GM18868 (cell line): Measurements from ENCODE around the gene MMS22L.
"Not testable (repeated sequence)": the region's sequence is repeated elsewhere in the genome, so short reads cannot be mapped to it uniquely, and the experiment has no call there.

ENCODE experiments used
- ATAC-seq: cut with Tn5 transposase; IDR thresholded peaks from one replicate; pipeline ENCODE4 v1.9.1; 2021; ENCODE audit warnings: mild to moderate bottlenecking, moderate library complexity; ENCODE audit not compliant: unreplicated experiment

Gene MMS22L

GRCh38 chr6:97231911-97232310 is 51.1 kb downstream of the MMS22L start:
- no peak for ATAC-seq

GRCh38 chr6:97222903-97223302 is 60.1 kb downstream of the MMS22L start:
- ATAC-seq: no peak

GRCh38 chr6:97218912-97219311 is 64.1 kb downstream of the MMS22L start:
- ATAC-seq: no peak

DNA sequence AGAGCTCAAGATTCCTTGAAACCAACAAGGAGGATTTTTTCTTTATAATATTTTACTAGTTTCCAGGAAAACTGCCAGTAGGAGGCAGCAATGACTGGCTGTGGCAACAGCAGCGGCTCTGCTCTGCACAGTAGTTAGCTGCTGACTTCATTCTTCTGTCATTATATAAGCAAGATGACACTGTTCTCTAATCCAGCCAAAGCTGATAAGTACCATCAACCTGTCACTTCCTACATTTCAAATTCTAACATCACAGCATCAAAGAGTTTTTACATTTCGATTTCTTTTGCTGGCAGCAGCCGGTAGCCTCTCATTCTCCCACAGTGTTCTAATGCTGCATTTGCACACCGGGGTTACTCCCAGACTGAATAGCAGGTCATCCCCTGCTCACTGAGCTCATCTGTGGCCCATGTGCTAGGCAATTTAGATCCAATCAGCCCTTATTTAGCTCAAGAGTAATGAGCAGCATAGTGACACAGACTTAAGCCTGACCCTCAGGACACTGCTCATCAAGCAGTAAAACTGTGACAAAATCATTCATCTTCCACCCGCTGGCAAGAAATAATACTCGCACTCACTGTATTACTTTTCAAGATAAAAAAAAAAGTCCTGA is 67.8 kb downstream of the MMS22L start:
- ATAC-seq: no peak

DNA sequence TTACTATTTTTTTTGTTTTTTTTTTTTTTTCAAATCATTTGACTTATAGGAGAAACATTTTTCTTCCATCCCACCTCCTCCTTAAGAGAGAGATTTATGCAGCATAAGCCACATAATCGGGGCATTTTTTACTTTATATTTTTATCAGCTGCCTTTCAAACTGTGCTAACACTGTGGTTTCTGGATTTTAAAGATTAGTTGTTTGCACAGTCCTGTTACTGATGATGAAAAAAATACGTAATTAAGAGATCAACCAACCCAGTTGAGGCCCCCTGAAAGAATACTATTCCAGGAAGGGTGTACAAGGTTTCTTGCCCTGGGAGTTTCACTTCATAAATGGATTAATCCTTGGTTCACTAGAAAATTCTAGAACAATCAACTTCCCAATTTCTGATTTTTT is 68.3 kb downstream of the MMS22L start:
- ATAC-seq: no peak

GRCh38 chr6:97207383-97207782 is 75.6 kb downstream of the MMS22L start:
- no peak for ATAC-seq

- no peak for ATAC-seq
These were observed 77.0 kb downstream of the MMS22L start for GRCh38 chr6:97205966-97206365.

- ATAC-seq: no peak
These were observed 79.7 kb downstream of the MMS22L start for GRCh38 chr6:97203343-97203742.

- no peak for ATAC-seq
These were observed 84.9 kb downstream of the MMS22L start for GRCh38 chr6:97198046-97198565.

- no peak for ATAC-seq
These were observed 87.9 kb downstream of the MMS22L start for GRCh38 chr6:97195117-97195516.

GRCh38 chr6:97189767-97190166 is 93.2 kb downstream of the MMS22L start:
- ATAC-seq: no peak

- ATAC-seq: no peak
These were observed 95.1 kb downstream of the MMS22L start for GRCh38 chr6:97187951-97188350.

DNA sequence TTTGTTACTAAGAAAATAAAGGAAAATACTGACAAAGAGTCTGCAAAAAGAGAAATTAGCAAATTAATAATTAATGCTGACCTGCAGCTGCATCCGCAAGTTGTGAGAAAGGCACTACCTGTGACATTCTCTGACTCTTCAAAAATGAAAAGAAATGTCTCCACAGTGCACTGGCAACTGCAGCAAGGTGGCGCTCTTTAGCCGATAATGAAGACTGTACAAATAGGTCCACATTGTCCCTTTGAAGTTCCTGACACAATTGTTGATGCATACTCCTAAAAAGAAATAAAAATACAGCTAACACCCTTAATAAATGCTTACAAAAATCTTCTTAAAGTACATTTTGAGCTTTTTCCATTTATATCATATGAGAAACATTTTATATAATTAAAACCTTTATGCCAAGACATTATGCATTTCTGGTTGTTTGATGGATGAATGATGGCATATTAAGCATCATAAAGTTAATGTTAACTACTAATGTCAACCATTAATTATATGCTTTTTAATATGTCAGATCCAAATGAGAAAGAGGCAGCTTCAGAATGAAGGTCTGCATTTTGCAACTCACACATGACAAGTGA is 96.5 kb downstream of the MMS22L start:
- ATAC-seq: peak; percentile 93

GRCh38 chr6:97177905-97178304 is 105.1 kb downstream of the MMS22L start:
- ATAC-seq: no peak

GRCh38 chr6:97176468-97176867 is 106.5 kb downstream of the MMS22L start:
- no peak for ATAC-seq

DNA sequence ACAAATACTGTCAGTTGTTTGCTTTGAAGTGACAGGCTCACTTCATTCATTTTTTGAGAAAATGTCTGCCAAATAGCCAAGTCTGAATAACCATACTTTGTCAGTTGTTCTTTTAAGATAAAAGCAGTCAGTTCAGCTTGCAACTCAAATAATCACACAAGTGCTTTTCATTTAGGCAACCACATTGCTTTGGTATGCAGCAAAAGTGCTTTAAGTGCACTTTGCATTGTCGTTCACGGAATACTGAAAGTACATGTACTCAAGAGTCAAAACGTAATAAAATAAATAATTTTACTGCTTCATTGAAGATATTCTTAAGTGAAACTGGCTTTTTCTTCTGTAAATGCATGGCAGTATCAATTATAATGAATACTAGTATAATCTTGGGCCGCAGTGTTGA is 107.2 kb downstream of the MMS22L start:
- no peak for ATAC-seq

GRCh38 chr6:97174471-97174870 is 108.5 kb downstream of the MMS22L start:
- ATAC-seq: no peak

DNA sequence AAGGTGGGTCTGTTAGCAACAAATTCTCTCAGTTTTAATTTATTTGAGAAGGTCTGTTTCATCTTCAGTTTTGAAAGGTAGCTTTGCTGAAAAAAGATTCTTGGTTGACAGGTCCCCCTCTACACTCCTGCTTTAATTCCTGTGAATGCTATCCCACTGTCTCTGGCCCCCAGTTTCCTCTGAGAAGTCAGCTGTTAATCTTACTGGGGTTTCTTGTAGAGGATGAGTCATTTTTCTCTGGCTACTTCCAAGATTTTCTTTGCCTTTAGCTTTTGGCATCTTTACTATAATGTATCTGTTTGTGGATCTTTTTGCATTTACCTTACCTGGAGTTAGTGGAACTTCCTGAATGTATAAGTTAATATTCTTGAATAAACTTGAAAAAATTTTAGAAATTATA is 122.7 kb downstream of the MMS22L start:
- ATAC-seq: no peak

DNA sequence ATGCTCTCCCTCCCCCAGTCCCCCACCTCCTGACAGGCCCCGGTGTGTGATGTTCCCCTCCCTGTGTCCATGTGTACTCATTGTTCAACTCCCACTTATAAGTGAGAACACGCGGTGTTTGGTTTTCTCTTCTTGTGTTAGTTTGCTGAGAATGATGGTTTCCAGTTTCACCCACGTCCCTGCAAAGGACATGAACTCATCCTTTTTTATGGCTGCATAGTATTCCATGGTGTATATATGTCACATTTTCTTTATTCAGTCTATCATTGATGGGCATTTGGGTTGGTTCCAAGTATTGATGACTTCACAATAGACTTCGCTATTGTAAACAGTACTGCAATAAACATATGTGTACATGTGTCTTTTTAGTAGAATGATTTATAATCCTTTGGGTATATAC is 127.6 kb downstream of the MMS22L start:
- not testable (repeated sequence) for ATAC-seq

DNA sequence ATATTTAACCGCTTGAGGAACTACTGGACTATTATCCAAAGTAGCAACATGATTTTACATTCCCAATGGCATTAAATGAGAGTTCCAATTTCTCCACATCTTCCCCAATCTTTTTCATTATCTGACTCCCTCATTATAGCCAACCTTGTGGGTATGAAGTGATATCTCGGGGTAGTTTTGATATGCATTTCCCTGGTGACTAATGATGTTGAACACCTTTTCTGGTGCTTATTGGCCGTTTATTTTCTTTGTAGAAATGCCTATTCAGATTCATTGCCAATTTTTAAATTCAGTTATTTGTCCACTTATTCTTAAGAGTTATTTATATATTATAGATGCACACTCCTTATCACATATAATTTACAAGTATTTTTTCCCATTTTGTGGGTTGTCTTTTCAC is 129.0 kb downstream of the MMS22L start:
- ATAC-seq: no peak

- ATAC-seq: no peak
These were observed 131.4 kb downstream of the MMS22L start for GRCh38 chr6:97151601-97152000.

DNA sequence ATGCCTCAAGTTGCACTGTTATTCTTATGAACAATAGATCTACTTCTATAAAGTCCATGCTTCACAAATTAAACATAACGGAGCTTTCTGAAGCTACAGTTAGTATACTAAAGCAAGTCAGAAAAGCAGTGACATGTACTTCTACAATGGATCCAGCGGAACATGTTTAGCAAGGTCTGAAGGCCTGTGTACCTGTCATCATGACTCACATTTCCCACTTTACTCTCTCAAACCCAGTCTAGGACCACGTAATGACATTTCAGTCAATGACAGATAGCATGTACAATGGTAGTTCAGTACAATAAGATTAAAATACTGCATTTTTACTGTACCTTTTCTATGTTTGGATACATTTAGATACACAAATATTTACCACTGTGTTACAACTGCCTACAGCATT is 132.1 kb downstream of the MMS22L start:
- no peak for ATAC-seq

- ATAC-seq: no peak
These were observed 135.6 kb downstream of the MMS22L start for GRCh38 chr6:97147421-97147820.
